Measurements from ENCODE around the gene AGRP.
A peak's percentile ranks its signal among the peaks of the same experiment; 100 is the strongest.
"Not testable (repeated sequence)": the region's sequence is repeated elsewhere in the genome, so short reads cannot be mapped to it uniquely, and the experiment has no call there.

The AGRP gene, protein sequence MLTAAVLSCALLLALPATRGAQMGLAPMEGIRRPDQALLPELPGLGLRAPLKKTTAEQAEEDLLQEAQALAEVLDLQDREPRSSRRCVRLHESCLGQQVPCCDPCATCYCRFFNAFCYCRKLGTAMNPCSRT

DNA sequence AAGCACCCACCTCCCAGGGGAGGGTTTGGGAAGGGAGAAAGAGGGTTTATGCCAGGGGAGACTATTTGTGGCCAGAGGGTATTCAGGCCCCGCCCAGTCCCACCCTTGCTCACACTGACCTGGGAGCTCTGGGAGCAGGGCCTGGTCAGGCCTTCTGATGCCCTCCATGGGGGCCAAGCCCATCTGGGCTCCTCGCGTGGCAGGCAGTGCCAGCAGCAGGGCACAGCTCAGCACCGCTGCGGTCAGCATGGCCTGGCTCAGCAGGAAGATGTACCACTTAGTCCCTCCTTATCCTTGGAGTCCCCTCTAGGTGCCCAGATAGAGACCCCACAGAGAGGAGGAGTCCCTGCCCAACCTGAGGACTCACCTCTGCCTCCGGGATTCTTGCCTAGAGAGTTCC lies at the start of gene AGRP:
AGRP (minus strand) TSS at position 398 of the 400 bp plus-strand sequence; CDS start at position 249, 149 bp downstream.
- DNase-seq = no peak

- DNase-seq = no peak
These were observed 47.9 kb upstream of the AGRP start for GRCh38 chr16:67531247-67531646.

DNA sequence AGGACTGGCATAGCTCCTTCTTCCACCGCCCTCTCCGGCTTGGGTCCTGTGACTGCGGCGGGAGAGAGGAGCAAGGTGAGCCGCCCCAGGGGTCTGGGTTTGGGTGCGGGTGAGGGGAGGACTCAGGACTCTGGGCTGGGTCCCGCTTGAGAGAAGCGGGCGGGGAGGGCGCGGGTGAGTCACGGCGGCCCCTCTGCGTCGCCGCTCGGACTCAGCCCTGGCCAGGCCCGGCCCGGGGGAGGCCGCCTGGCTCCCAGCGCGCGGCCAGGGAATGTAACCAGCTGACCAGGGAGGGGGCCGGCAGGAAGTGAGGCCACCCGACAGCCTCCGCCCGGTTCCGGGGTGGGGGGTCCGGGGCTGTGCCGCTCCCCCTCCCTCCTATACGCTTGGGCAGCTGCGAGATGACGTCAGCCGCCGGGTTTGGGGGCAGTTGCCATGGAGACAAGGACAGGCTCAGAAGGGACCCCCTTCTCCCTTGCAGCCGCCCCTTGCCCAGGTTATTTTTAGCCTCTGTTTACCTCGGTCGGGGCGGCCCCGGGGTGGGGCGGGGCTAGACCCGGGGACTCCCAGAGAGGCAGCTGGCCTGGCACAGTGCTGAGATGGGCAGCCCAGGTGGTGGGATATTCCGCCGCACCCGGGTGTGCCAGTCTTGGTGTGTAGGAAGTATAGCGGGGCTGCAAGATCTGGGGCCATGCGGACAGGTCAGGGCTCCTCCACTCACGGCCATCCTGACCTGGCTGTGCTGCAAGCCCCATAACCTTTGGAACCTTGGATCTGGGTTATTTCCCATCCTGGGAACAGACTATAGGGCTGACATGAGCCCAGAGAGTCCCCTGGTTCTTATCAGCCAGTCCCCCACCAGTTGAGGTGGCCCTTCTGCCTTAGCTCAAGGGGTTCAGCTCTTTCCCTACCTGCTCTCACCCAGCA lies 46.9 kb upstream of the AGRP start:
- DNase-seq = no peak

DNA sequence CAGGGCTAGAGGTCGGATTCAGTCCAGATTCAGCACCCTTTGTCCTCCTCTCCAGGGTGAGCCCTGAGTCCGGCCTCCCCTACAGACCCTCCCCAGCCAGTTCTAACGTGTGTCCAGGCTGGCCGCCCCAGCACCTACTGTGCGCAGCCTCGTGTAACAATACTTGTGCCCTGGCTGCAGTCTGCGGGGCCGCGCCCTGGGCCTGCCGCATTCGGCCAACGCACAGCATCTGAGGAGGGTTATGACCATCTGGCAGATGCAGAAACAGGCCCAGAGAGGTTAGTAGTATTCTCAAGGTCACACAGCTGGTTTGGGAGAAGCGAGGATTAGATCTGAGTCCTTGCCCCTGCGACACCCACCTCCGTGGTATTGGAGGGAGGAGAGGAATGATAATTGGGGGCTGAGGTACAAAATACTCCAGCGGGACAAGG lies 46.2 kb upstream of the AGRP start:
- DNase-seq = peak; percentile 19

GRCh38 chr16:67528870-67529581 lies 45.7 kb upstream of the AGRP start:
- DNase-seq = no peak

GRCh38 chr16:67528222-67528869 lies 45.0 kb upstream of the AGRP start, which contains the start of gene RIPOR1:
Gene RIPOR1, plus strand, starts transcription at chr16:67528829. Its CDS starts 9,618 bp downstream, at chr16:67538447.
- DNase-seq = no peak

- no peak for DNase-seq
These were observed 42.9 kb upstream of the AGRP start for GRCh38 chr16:67526149-67526791.

- DNase-seq = no peak
These were observed 42.0 kb upstream of the AGRP start for GRCh38 chr16:67525176-67525860.

DNA sequence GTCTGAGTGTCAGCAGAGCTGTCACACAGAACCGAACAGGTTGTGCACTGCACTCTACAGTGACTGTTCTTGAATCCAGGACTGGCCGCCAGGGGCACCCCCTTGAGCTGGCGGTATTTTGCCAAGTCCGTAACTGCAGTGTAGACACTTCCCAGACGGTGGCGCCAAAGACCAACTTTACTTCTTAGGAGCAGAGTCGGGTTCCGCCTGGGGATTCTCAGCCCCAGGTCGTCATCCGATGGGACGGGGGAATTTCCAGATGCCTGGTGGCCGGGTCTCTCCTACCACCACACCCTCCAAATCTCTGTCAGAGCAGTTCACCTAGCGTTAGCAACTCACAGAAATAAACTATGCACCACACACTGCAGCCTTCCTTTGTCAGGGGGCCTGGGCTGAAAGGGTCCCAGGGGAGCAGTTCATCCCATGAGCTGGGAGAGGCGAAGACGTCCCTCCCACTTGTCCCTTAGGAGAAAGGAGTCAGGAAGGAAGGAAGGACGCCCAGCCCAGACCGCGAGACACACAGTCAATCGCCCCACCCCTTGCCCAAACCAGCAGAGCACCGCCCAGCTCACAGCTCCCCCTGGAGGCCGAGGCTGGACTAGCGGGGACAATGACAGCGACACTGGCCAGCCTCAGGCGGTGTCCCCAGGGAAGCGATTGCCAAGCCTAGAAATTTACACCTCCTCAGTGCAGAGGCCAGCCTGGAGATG lies 37.9 kb upstream of the AGRP start:
- DNase-seq = peak; percentile 94

DNA sequence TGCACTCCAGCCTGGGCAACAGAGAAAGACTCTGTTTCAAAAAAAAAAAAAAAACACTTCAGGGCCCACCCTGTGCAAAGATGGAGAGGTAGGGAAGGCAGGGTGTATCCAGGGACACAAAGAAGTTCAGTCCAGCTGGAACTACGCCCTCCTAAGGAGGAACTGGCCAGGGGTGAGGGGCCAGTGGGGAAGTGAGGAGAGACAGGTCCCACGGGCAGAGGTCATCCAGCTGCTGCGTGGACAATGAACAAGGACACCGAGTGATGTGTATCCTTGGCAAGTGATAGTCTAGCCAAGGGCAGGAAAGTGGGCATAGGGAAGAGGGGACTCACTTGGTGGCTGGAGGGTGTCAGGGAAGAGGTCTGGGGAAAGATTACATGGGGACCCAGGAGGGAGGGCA lies 35.9 kb upstream of the AGRP start:
- no peak for DNase-seq

GRCh38 chr16:67518676-67519075 lies 35.3 kb upstream of the AGRP start:
- DNase-seq = no peak

GRCh38 chr16:67517661-67518423 lies 34.5 kb upstream of the AGRP start:
- DNase-seq = no peak

DNA sequence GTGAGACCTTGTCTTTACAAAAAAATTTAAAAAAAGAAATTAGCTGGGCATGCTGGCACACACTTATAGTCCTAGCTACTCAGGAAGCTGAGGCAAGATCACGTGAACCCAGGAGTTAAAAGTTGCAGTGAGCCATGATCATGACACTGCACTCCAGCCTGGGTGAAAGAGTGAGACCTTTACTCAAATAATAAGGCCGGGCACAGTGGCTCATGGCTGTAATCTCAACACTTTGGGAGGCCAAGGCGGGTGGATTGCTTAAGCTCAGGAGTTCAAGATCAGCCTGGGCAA lies 33.8 kb upstream of the AGRP start:
- DNase-seq = no peak

- no peak for DNase-seq
These were observed 33.2 kb upstream of the AGRP start for GRCh38 chr16:67516296-67517154.

DNA sequence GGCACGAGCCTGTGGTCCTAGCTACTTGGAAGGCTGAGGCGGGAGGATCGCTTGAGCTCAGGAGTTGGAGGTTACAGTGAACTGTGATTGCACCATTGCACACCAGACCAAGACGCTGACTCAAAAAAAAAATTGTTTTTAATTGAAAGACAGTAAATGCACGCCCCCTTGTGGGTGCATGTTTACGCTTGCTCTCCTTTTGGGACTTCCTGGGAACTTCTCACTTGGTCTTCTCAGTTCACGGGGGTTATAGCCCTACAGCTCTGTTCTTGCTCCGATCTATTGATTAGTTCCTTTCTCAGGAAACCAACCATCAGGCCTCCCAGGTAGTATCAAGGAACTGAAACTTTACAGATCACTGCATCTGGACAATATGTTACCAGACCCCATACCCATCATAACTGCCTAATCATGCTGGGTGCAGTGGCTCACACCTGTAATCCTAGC lies 31.1 kb upstream of the AGRP start:
- DNase-seq = peak; percentile 81

GRCh38 chr16:67513892-67514291 lies 30.5 kb upstream of the AGRP start:
- not testable (repeated sequence) for DNase-seq

DNA sequence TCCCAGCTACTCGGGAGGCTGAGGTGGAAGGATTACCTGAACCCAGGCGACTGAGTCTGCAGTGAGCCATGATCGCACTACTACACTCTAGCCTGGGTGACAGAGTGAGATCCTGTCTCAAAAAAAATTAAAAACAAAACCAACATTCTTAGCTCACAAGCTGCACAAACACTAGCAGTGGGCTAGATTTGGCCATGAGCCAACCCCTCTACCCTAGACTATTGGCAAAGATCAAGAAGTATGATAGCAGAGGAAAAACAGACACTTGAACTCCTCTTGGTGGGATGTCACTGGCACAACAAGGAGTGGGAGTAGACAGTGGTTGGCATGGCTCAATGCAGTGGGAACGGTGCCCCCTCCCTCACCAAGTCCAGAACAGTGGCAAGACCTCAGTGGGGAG lies 25.7 kb upstream of the AGRP start:
- no peak for DNase-seq

GRCh38 chr16:67506468-67506867 lies 23.1 kb upstream of the AGRP start:
- no peak for DNase-seq
